Endometrial microvascular endothelial cells (primary cell): Measurements from ENCODE around the gene LRRC8E. TPM values are rescaled to one million over a fixed set of nuclear protein-coding genes. Genes with fewer than 3 reads are reported as not detected.
"Not testable (repeated sequence)": the region's sequence is repeated elsewhere in the genome, so short reads cannot be mapped to it uniquely, and the experiment has no call there.

ENCODE experiments used
- in situ Hi-C: cut with HindIII; loops from 2 replicates; pipeline ENCODE4 v1.10.0; 2017; ENCODE audit warnings: low sequenced_read_pairs, low pct_unique_long_range_greater_than_20kb; ENCODE audit errors: inconsistent ontology term
- total RNA-seq: library from RNA; depleted of rRNA; stranded (reverse); fragments of >200 nt; gene quantifications from one replicate; pipeline ENCODE4 v1.2.3, GENCODE V29; 2015; ENCODE audit errors: inconsistent ontology term

Gene LRRC8E
- total RNA-seq, 1 donor from 2014 or later: 1.9 TPM

DNA sequence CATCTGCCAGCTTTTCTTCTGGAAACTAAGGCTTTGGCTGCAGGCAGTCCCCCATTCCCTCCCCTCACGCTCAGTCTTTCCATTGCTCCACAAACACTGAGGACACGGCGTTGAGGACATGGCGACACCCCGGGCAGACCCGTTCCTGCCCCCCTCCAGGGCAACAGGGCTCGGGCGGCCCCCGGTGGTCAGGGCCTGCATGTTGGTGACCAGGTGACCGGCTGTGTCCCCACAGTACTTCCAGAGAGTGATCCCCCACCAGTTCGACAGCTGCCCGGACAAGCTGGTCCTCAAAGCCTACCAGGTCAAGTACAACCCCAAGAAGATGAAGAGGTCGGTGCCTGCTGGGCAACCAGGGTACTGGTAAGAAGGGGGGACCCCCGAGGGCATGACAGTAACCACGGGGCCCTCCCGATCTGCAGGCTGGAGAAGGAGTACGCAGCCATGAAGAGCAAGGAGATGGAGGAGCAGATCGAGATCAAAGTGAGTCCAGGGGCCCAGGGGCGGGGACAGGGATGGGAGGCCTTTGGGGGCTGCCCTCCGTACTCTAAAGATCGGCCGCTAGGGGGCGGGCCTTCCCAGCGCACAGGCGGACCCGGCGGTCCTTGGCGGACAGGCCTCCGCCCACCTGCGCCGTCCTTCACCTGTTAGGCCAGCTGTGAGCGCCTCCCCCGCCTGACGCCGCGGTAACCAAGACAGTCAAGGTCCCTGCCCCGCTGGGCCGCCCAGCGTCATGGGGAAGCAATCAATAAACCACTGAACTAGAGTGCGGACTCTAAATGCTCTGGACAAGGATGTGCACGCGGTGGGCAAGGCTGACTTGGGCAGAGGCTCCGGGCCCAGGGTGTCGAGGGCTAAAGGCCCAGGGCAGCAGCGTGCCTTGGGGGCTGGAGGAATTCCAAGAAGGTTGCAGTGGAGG is 35.2 kb upstream of the LRRC8E start:
- in situ Hi-C loops: no loop called here

DNA sequence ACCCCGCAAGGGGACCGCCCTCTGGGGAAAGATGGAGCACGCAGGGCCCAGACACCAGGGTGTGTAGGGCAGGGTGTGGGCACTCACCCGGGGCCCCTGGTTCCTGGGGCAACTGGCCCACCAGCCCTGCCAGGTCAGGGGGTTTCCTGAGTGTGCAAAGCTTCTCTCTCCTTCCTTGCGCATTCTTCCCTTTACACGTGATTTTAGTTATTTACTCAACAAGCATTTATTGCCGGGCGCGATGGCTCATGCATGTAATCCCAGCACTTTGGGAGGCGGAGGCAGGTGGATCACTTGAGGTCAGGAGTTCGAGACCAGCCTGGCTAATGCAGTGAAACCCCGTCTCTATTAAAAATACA is 34.6 kb upstream of the LRRC8E start:
- in situ Hi-C loops: no loop called here

GRCh38 chr19:7855426-7856108 is 32.7 kb upstream of the LRRC8E start:
- in situ Hi-C loops: no loop called here

- in situ Hi-C loops: no loop called here
These were observed 32.2 kb upstream of the LRRC8E start for GRCh38 chr19:7856109-7856591.

DNA sequence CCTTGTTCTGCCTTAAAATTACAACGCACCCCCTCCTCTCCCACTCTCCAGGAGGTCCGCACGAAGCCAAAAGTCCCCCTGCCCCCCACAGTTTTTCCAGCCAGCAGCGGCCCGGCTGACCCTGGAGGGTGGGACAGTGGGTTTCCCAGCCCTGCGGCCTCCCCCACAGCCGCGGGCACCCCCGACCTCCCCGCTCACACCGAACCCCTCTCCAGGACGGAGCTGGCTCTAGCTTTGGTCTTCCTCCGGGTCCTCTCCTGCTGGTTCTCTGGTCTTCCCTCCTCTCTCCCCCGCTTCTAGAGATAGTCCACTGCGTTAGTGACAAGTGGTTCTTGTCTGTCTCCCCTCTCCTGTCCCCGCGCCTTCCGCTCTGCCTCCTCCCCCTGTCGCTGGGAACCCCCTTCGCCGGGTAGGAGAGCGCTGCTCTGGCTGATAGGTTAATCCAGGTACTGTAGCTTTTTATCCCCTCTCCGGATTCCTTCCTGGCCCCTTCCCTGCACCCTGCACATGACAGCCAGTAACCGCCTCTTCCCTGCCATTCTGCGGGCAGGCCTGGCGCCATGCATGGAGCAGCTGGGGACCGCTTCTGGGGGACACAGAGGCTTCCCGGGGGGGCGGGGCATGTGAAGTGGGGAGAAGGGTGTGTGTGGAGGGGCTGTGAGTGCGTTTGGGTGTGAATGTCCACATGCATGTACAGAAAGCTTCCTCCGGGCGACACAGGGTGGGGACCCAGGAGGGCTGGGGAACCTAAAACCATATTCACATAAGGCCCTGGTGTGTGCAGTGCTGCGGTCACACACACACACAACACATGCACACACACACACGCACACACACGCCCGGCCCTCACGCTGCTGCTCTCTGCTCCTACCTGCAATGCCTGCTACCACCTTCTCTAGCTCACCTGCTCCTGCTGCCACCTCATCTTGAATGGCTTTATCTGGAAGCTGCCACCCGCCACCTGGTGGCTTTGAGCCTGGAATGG is 31.3 kb upstream of the LRRC8E start:
- in situ Hi-C loops: no loop called here

GRCh38 chr19:7857727-7858108 is 30.6 kb upstream of the LRRC8E start:
- in situ Hi-C loops: no loop called here

- in situ Hi-C loops: no loop called here
These were observed 30.1 kb upstream of the LRRC8E start for GRCh38 chr19:7858109-7858770.

DNA sequence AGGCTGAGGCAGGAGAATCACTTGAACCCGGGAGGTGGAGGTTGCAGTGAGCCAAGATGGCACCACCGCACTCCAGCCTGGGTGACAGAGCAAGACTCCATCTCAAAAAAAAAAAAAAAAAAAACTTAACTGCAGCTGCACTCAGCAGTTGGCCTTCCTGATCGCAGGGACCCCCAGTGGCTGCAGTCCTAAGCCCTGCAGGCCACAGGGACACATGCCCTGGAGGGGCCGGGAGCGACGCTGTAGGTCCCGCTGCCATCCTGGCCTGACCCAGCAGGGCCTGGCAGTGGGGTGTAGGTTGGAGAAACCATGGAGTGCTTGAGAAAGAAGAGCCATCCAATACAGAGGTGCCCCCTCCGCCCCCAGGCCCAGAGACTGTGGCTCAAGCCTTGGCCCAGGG is 29.2 kb upstream of the LRRC8E start:
- in situ Hi-C loops: not testable (repeated sequence)

DNA sequence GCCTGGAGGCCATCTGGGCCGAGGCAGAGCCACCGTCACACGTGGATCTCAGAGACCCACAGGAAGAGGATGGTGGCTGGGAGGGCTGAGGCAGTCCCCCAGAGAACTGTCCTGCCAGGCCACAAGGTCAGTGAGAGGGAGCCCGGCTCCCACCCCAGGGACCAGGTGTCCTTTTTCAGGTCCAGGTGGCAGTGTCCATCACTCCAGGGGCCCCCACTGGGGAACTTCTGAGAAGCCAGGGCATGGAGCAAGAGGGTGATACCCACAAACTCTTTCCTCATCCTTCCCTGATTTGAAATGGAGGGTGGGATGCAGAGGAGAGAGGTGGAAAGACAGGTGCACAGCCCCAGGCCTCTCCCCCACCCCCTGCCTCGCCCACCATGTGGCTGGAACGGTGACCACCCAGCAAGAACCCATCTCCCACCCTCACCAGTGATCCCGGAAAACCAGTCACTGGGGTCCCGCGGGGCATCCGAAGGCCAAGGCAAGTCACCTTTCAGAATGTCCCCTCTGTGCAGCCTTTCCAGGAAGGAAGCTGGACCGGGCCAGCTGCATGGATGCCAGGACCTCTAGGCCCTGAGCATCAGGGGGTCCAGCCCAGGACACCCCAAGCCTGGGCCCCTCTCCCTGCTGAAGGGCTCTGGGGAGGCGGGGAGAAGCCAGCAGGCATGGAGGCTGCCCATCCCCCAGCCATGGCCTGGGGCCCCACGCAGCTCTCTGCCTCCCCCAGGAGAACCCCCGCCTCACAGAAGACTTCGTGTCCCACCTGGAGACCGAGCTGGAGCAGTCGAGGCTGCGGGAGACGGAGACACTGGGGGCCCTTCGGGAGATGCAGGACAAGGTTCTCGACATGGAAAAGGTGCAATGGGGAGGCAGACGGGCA is 28.2 kb upstream of the LRRC8E start:
- in situ Hi-C loops: no loop called here

- in situ Hi-C loops: no loop called here
These were observed 27.3 kb upstream of the LRRC8E start for GRCh38 chr19:7860714-7861618.

- in situ Hi-C loops: no loop called here
These were observed 26.5 kb upstream of the LRRC8E start for GRCh38 chr19:7861619-7862412.

DNA sequence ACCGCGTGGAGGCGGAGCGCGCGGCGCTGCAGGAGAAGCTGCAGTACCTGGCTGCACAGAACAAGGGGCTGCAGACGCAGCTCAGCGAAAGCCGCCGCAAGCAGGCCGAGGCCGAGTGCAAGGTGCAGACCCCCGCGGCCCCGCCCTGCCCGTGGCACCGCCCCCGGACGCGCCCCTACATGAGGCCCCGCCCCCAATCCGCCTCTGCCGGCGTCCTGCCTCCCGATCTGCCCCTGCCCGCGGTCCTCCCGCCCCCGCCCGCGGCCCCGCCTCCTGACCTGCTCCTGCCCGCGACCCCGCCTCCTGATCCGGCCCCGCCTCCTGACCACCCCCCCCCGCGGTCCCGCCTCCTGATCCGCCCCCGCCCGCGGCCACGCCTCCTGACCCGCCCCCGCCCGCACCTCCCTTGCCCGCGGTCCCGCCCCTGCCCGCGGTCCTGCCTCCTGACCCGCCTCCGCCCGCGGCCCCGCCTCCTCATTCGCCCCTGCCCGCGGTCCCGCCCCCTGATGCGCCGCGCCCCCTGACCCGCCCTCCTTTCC is 25.8 kb upstream of the LRRC8E start:
- in situ Hi-C loops: no loop called here

- in situ Hi-C loops: no loop called here
These were observed 24.9 kb upstream of the LRRC8E start for GRCh38 chr19:7863157-7863970.

GRCh38 chr19:7863971-7864689 is 24.2 kb upstream of the LRRC8E start:
- in situ Hi-C loops: no loop called here
